NCI-H187 (cell line): ENCODE data around the gene ABCB11.
"Not testable (repeated sequence)": the region's sequence is repeated elsewhere in the genome, so short reads cannot be mapped to it uniquely, and the experiment has no call there.

Experiments
- DNase-seq, 2 experiments: peaks; one replicate each; lab custom pipeline; 2025; lab: John Stamatoyannopoulos, UW

ABCB11 gene

DNA sequence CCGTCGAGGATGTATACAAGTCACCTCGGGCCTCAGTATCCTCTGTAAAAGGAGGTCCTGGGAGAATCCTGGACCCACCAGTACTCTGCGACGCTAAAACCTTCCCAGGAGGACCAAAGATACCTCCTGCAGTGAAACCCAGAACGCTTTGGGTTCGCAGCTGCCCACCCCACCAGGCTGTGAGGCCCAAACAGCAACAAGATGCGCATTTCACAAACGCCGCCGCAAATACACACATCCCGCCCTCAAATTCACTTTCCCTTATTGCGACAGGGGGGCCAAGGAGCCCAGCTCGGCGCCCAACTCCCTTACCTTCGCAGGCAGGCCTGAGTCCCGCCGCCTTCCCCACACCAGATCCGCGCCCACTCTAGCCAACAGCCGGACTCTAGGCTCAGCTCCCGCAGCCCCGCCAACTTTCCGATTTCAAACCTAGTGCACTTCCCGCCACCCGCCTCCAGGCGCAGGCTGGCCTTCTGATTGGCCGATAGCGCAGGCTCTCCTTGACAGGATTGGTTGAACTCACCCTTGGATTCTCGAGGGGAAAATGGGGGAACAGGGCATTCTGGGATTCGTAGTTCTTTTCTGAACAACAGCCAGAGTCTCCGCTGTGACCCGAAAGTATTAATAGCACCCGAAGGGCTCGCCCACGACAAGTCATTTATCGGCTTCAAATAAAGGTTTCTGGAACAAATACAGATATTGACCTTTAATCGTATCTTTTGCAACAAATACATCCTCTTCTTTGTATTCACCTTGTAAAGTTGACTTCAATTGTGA is 140.9 kb downstream of the ABCB11 start, which contains the start of gene SPC25:
Gene SPC25 (minus strand): TSS at position 425 of the 777 bp plus-strand sequence. CDS start 911 bp downstream, outside the sequence.
- peak; percentile 60 to 72 for DNase-seq

DNA sequence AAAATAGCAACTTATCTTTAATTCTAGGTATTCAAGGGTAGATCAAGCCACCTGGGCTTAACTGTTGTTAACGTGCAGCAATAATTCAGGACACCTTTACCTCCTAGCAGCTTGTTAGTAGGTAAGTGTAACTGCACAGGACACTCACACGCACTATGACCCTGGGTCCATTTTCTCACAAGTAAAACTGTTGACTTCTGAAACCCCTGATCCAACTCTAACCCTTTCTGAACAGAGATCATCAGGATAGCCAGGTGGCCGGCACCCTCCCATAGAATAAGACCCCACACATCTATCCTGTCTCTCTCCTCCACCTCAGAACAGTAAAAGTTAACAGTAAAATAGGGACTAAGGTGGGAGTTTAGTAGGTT is 141.5 kb downstream of the ABCB11 start:
- DNase-seq: no peak

DNA sequence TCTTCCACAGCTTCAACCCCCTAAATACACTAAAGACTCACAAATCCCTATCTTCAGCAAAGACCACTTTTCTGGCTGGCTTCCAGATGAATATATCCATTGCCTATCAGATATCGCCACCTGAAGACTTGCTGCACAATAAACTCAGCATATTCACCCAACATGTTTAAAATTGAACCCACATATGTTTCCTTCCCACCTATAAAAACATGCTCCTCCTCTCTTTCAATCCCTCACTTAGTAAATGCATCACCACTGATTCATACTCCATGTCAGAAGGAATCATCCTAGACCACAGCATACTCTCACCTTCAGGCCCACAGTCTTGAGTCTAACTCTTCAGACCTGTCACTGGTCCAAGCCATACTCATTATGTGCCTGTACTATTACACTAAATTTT is 146.1 kb downstream of the ABCB11 start:
- no peak for DNase-seq

DNA sequence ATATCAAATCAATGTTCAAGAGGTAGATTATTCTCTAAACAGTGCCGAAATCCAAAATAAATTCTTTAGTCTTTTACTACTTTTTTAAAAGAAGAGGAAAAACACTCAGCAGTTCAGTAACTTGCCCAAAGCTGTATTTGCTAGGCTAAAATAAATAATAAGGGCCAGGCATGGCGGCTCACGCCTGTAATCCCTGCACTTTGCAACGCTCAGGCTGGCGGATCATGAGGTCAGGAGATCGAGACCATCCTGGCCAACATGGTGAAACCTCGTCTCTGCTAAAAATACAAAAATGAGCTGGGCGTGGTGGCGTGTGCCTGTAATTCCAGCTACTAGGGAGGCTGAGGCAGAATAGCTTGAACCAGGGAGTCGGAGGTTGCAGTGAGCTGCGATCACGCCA is 149.0 kb downstream of the ABCB11 start:
- not testable (repeated sequence) for DNase-seq

DNA sequence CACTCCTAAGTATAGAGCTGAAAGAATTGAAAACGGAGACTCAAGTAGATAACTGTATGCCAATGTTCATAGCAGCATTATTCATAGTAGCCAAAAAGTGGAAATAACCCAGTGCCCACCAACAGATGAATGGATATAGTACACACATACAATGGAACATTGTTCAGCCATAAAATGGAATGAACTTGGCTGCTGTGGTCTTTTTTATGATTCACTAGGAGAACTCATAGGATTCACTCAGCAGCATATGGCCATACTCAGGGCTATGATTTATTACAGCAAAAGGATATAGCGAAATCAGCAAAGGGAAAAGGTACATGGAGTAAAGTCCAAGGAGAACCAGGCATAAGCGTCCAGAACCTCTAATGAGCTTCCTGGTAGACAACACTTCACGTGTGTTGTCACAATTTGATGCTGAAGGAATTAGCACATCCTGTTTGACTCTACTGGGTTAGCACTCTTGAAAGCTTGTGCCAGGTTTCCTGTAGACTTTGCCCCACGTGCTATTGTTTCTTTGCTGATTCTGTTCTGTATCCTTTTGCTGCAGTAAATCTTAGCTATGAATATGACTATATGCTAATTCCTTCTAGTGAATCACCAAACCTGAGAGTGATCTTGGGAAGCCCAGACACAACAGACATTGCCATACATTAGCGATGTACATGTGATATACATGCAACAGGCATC is 156.6 kb downstream of the ABCB11 start:
- no peak for DNase-seq

DNA sequence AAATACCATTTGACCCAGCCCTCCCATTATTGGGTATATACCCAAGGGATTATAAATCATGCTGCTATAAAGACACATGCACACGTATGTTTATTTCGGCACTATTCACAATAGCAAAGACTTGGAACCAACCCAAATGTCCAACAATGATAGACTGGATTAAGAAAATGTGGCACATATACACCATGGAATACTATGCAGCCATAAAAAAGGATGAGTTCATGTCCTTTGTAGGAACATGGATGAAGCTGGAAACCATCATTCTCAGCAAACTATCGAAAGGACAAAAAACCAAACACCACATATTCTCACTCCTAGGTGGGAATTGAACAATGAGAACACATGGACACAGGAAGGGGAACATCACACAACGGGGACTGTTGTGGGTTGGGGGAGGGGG is 160.3 kb downstream of the ABCB11 start:
- DNase-seq: not testable (repeated sequence)
